ENCODE data around the gene CLASRP.

Gene CLASRP

DNA sequence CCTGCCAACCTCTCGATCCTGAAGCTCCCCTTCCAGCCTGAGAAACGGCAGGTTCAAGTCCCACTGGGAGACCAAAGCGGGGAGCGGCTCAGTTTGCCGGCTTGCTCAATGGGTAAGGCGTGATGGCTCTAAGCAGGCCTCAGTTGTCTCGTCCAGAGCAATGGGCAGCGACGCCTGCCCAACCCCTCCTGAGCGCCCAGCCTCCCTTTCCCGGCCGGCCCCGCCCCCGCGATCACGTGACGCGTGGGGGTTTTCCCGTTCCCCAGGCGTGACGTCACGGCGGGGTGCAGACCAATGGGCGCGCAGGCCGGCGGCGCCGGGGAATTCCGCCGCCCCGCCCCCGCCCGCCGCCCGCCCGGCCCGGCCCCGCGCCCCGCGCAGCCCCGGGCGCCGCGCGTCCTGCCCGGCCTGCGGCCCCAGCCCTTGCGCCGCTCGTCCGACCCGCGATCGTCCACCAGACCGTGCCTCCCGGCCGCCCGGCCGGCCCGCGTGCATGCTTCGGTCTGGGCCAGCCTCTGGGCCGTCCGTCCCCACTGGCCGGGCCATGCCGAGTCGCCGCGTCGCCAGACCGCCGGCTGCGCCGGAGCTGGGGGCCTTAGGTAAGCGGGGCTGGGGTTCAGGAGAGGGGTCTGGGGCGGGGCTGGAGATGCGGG is 37.6 kb upstream of the CLASRP start, which contains the start of gene RELB:
TSS of gene RELB (plus strand) at position 378 of the 653 bp plus-strand sequence. CDS start at position 494, 116 bp downstream.
- H3K9me3 ChIP-seq (ENCODE audit: severe bottlenecking): no peaks in the 10 kb centered on the region
- H3K36me3 ChIP-seq (ENCODE audit: low read depth): no peaks in the 10 kb centered on the region
- peaks cover 2% of the 10 kb centered on the region for H3K4me1 ChIP-seq (ENCODE audit: insufficient read depth, poor library complexity, severe bottlenecking)
- peak within 1 kb of the TSS; percentile 81 for H3K4me3 ChIP-seq (ENCODE audit: severe bottlenecking)
- no peaks in the 10 kb centered on the region for H3K27me3 ChIP-seq (ENCODE audit: insufficient read depth, poor library complexity, severe bottlenecking)
- peak within 1 kb of the TSS; percentile 63 for H3K27ac ChIP-seq (ENCODE audit: poor library complexity, severe bottlenecking)
- peak; percentile 90 for DNase-seq (ENCODE audit: low spot score)
- peak; percentile 44 for ATAC-seq (ENCODE audit: low read depth)
- TF ChIP-seq, protein P1, sequence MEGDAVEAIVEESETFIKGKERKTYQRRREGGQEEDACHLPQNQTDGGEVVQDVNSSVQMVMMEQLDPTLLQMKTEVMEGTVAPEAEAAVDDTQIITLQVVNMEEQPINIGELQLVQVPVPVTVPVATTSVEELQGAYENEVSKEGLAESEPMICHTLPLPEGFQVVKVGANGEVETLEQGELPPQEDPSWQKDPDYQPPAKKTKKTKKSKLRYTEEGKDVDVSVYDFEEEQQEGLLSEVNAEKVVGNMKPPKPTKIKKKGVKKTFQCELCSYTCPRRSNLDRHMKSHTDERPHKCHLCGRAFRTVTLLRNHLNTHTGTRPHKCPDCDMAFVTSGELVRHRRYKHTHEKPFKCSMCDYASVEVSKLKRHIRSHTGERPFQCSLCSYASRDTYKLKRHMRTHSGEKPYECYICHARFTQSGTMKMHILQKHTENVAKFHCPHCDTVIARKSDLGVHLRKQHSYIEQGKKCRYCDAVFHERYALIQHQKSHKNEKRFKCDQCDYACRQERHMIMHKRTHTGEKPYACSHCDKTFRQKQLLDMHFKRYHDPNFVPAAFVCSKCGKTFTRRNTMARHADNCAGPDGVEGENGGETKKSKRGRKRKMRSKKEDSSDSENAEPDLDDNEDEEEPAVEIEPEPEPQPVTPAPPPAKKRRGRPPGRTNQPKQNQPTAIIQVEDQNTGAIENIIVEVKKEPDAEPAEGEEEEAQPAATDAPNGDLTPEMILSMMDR (IDR thresholded peaks at IDR 0.05; ENCODE audit: poor library complexity, severe bottlenecking): no peak

DNA sequence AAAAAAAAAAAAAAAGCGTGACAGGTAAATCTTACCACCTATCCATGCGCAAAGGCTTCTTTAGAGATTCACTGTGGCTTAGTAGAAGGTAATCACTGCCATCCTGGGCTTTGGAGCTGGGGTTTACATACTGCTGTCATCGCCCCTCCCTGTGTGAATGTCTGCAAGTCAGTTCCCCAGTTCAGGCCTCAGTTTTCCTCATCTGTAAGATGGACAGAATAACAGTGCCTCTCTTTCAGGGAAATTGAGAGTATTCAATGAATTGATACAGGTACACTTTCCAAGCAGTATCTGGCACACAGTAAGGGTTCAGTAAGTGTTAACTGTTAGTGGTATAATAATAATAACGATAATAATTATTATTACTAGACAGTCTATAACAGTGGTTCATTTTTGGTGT is 35.4 kb upstream of the CLASRP start:
- no peaks in the 10 kb centered on the region for H3K9me3 ChIP-seq (ENCODE audit: severe bottlenecking)
- no peaks in the 10 kb centered on the region for H3K27me3 ChIP-seq (ENCODE audit: insufficient read depth, poor library complexity, severe bottlenecking)
- peaks cover 2% of the 10 kb centered on the region for H3K4me1 ChIP-seq (ENCODE audit: insufficient read depth, poor library complexity, severe bottlenecking)
- ATAC-seq (ENCODE audit: low read depth) (no peak), DNase-seq (ENCODE audit: low spot score) (no peak)
- H3K36me3 ChIP-seq (ENCODE audit: low read depth): no peaks in the 10 kb centered on the region
- no peak overlapping the region for H3K4me3 ChIP-seq (ENCODE audit: severe bottlenecking)
- TF ChIP-seq, protein P1 (IDR thresholded peaks at IDR 0.05; ENCODE audit: poor library complexity, severe bottlenecking): no peak
- H3K27ac ChIP-seq (ENCODE audit: poor library complexity, severe bottlenecking): no peak overlapping the region

DNA sequence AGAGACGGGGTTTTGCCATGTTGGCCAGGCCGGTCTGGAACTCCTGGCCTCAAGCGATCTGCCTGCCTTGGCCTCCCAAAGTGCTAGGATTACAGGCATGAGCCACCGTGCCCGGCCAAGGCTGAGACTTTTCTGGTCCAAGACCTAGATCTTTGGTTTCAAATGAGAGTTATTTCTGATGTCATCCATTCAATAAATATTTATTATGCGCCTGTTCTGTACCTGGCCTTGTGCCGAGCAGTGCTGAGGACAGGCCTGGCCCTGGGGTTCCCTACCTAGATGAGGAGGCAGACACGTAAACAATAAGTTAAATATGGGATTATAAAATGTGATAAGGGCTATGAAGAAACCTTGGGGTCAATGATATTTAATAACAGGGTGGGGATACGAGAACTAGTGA is 33.1 kb upstream of the CLASRP start:
- TF ChIP-seq, protein P1 (IDR thresholded peaks at IDR 0.05; ENCODE audit: poor library complexity, severe bottlenecking): no peak

DNA sequence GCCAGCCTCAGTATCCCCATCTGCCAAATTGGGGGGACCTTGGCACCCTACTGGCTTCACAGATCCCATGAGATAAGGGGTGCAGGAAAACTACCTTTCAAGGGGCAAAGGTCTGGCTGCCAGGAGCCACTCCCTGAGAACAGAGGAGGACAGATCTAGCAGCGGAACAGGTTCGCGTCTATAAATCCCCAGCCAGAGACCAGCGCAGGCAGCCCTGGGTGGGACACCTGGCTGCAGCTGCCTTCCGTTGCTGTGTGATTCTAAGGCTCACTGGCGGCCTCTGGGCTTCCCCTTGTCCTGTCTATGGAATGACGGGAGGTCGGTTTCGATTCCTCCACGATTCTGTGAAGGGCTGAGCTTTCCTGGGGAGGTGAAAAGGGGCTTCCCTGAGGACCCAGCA is 30.3 kb upstream of the CLASRP start:
- ATAC-seq (ENCODE audit: low read depth) (no peak), DNase-seq (ENCODE audit: low spot score) (no peak)
- Histone ChIP-seq H3K9me3 (ENCODE audit: severe bottlenecking) (no peaks in the 10 kb centered on the region), H3K4me3 (ENCODE audit: severe bottlenecking) (no peak overlapping the region), H3K27ac (ENCODE audit: poor library complexity, severe bottlenecking) (no peak overlapping the region), H3K27me3 (ENCODE audit: insufficient read depth, poor library complexity, severe bottlenecking) (no peaks in the 10 kb centered on the region), H3K36me3 (ENCODE audit: low read depth) (no peaks in the 10 kb centered on the region), H3K4me1 (ENCODE audit: insufficient read depth, poor library complexity, severe bottlenecking) (no peaks in the 10 kb centered on the region)
- TF ChIP-seq, protein P1 (IDR thresholded peaks at IDR 0.05; ENCODE audit: poor library complexity, severe bottlenecking): no peak

More for the DNA sequence above, 33.1 kb upstream of the CLASRP start:
- DNase-seq (ENCODE audit: low spot score) (no peak), ATAC-seq (ENCODE audit: low read depth) (no peak)
- peaks cover 2% of the 10 kb centered on the region for H3K4me1 ChIP-seq (ENCODE audit: insufficient read depth, poor library complexity, severe bottlenecking)
- no peak overlapping the region for H3K27ac ChIP-seq (ENCODE audit: poor library complexity, severe bottlenecking)
- no peaks in the 10 kb centered on the region for H3K27me3 ChIP-seq (ENCODE audit: insufficient read depth, poor library complexity, severe bottlenecking)
- no peaks in the 10 kb centered on the region for H3K36me3 ChIP-seq (ENCODE audit: low read depth)
- H3K9me3 ChIP-seq (ENCODE audit: severe bottlenecking): no peaks in the 10 kb centered on the region
- H3K4me3 ChIP-seq (ENCODE audit: severe bottlenecking): no peak overlapping the region

DNA sequence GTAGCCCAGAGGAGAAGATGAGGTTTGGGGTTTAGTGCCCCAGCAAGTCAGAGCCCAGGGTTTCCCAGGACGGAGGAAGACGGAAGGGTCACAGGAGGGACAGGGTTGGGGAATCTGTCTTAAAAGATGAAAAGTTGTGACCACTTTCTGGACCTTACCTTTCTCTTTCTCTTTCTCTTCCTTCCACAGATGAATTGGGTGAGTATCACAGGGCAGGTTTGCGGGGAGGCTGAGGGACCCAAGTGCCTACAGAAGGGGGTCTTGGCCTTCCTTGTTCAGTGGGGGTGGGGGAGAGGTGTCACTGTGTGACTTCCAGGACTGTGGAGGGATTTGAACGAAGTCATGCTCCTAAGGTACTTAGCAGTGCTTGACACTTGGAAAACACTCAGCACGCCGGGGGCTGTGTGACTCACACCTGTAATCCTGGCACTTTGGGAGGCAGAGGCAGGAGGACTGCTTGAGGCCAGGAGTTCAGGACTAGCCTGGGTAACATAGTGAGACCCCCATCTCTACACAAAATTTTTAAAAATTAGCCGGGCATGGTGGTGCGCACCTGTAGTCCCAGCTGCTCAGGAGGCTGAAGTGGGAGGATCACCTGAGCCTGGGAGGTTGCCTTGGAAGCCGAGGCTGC is 29.1 kb upstream of the CLASRP start:
- Histone ChIP-seq H3K27ac (ENCODE audit: poor library complexity, severe bottlenecking) (no peak overlapping the region), H3K27me3 (ENCODE audit: insufficient read depth, poor library complexity, severe bottlenecking) (no peaks in the 10 kb centered on the region), H3K36me3 (ENCODE audit: low read depth) (no peaks in the 10 kb centered on the region), H3K4me1 (ENCODE audit: insufficient read depth, poor library complexity, severe bottlenecking) (no peaks in the 10 kb centered on the region), H3K9me3 (ENCODE audit: severe bottlenecking) (no peaks in the 10 kb centered on the region), H3K4me3 (ENCODE audit: severe bottlenecking) (no peak overlapping the region)
- TF ChIP-seq, protein P1 (IDR thresholded peaks at IDR 0.05; ENCODE audit: poor library complexity, severe bottlenecking): no peak
- ATAC-seq (ENCODE audit: low read depth) (no peak), DNase-seq (ENCODE audit: low spot score) (no peak)
